ENCODE results near the gene ERC2.

GRCh38 chr3:56253941-56254665, 214.2 kb downstream of the ERC2 start:
- no peak for TF ChIP-seq EZH2 (IDR thresholded peaks at IDR 0.05; ENCODE audit: insufficient read depth, low read length)
- no peak for TF ChIP-seq CTCF (IDR thresholded peaks at IDR 0.05; ENCODE audit: insufficient read depth, low read depth, low read length)

Measured in astrocyte (in vitro differentiated cells and primary cell).